Measurements from ENCODE around the gene SMOC2.

The SMOC2 gene

GRCh38 chr6:168440520-168441433 lies at the start of gene SMOC2:
Gene SMOC2 (plus strand): TSS chr6:168441184. CDS start chr6:168441371, 187 bp downstream.
- DNase-seq, result no peak

GRCh38 chr6:168393126-168393870 lies 47.7 kb upstream of the SMOC2 start:
- no peak for DNase-seq

- DNase-seq, result no peak
These were observed 46.4 kb upstream of the SMOC2 start for GRCh38 chr6:168394606-168395005.

- DNase-seq, result no peak
These were observed 45.0 kb upstream of the SMOC2 start for GRCh38 chr6:168395983-168396382.

- DNase-seq, result no peak
These were observed 44.4 kb upstream of the SMOC2 start for GRCh38 chr6:168396561-168396960.

GRCh38 chr6:168397012-168397411 lies 44.0 kb upstream of the SMOC2 start:
- DNase-seq, result no peak

GRCh38 chr6:168400037-168400436 lies 40.9 kb upstream of the SMOC2 start:
- no peak for DNase-seq

- DNase-seq, result no peak
These were observed 37.5 kb upstream of the SMOC2 start for GRCh38 chr6:168403370-168404005.

- DNase-seq, result no peak
These were observed 36.4 kb upstream of the SMOC2 start for GRCh38 chr6:168404560-168404959.

- no peak for DNase-seq
These were observed 33.1 kb upstream of the SMOC2 start for GRCh38 chr6:168407842-168408241.

- no peak for DNase-seq
These were observed 32.4 kb upstream of the SMOC2 start for GRCh38 chr6:168408504-168409136.

- DNase-seq, result no peak
These were observed 30.9 kb upstream of the SMOC2 start for GRCh38 chr6:168410035-168410434.

GRCh38 chr6:168410554-168411011 lies 30.4 kb upstream of the SMOC2 start:
- no peak for DNase-seq

- DNase-seq, result no peak
These were observed 29.9 kb upstream of the SMOC2 start for GRCh38 chr6:168411130-168411529.

- DNase-seq, result no peak
These were observed 29.2 kb upstream of the SMOC2 start for GRCh38 chr6:168411793-168412192.

- DNase-seq, result no peak
These were observed 28.5 kb upstream of the SMOC2 start for GRCh38 chr6:168412456-168412855.

- no peak for DNase-seq
These were observed 27.8 kb upstream of the SMOC2 start for GRCh38 chr6:168413018-168413720.

GRCh38 chr6:168413856-168414255 lies 27.1 kb upstream of the SMOC2 start:
- DNase-seq, result no peak

- no peak for DNase-seq
These were observed 26.5 kb upstream of the SMOC2 start for GRCh38 chr6:168414336-168415097.

GRCh38 chr6:168415098-168415992 lies 25.6 kb upstream of the SMOC2 start:
- no peak for DNase-seq
